ENCODE results near the gene OTUD3.

Gene OTUD3

GRCh38 chr1:19954059-19954458 is 71.9 kb downstream of the OTUD3 start:
- DNase-seq (ENCODE audit: low read depth) = no peak

DNA sequence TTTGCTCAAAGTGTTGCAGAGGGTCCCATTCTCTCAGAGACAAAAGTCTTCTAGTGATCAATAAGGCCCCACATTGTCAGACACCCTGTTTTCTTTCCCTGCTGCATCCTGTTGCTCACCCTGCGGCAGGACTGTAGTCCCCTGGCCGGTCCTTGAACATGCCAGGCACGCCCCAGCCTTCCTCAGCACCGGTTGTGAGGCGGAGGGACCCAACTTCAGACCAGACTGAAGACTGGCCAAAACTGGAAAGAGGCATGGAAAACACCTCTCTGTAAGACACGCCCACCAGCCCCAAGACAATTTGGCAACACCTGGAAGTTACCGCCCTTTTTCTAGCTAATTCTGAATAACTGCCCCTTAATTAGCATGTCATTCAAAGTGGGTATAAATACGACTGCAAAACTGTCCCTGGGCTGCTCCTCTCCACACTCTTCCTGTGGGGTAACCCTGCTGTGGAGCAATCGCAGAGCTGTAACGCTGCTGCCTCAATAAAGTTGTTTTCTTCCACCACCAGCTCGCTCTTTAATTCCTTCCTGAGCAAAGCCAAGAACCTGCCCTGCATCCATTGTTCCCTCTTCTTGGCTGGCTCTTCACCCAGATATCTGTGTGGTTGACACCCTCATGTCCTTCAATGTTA is 73.5 kb downstream of the OTUD3 start:
- no peak for DNase-seq (ENCODE audit: low read depth)

GRCh38 chr1:19957779-19958178 is 75.6 kb downstream of the OTUD3 start:
- DNase-seq (ENCODE audit: low read depth) = no peak

DNA sequence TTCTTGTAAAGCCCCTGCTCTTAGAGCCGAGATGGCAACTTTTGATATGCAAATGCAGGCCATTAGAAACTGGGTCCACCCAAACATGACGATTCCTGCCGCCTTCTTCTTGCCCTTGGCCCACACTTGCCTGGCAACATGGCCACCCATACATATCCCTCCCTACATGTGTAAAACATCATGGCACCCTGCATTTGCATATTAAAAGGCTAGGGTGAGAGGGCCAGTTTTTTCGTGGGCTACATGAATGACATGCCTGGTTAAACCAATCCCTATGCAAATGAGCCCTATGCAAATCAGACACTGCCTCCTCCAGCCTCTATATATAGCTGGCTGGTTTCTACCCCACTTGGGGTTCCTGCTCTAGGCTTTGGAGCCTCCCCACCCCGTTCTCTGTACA is 78.4 kb downstream of the OTUD3 start:
- DNase-seq (ENCODE audit: low read depth) = no peak

Measured in activated T-cell treated with anti-CD3 and anti-CD28 coated beads for 1 hour (primary cell).